ENCODE data around the gene AP1G2. TPM values are rescaled to one million over a fixed set of nuclear protein-coding genes. Genes with fewer than 3 reads are reported as not detected.

The AP1G2 gene
- total and polyA plus RNA-seq, 2 of the 13 experiments (the other 11 are each of a cell fraction or from before 2014, with no cell fraction given) = 96.9 to 611 TPM

DNA sequence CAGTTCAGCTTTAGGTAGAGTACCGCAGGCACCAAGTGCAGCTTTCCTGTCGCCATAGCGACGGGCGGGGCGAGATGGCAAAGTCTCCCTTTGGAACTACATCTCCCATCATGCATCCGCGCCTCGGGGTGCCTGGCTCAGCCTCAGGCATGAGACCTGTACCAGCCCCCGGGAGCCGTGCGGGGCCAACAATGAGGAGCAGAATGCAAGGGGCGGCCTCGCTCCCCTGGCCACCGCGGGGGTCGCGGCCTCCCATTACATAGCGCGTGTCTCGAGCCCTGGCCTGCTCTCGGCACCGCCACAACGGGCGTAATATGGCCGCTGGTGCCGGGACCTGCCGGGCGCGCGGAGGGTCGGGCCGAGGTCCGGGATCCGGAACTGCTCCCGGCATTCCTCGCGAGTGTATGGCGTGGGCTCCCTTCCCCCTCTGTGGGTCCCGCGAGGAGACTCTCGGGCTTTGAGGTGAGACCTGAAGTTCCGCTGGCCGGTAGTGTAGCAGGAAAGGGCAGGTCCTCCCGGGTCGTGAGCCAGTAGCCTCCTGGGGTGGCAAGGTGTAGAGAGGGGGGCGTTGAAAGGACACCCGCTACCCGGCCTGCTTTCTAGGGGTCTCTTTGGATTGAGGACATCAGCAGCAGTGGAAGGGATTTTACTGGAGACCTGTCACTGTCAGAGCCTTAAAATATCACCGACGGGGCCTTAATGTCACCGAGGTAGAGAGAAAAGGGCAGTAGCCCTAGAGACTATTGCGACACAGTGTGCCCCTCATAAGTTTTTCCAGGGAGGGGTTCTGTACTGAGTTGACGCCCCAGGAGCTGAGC lies 11.5 kb downstream of the AP1G2 start, which contains the start of gene THTPA (continued):
- TF ChIP-seq KDM1A (CRISPR knock-in tag; IDR thresholded peaks at IDR 0.05) (peak; percentile 59), KMT2B (CRISPR knock-in tag; IDR thresholded peaks at IDR 0.05) (peak; percentile 98), ZNF230 (CRISPR knock-in tag; IDR thresholded peaks at IDR 0.05) (peak; percentile 99), SNRNP70 (IDR thresholded peaks at IDR 0.05; ENCODE audit: low read depth, low read length) (no peak), ZBTB20 (CRISPR knock-in tag; IDR thresholded peaks at IDR 0.05; ENCODE audit: borderline replicate concordance, low read depth) (peak; percentile 99), MXD4 (CRISPR knock-in tag; IDR thresholded peaks at IDR 0.05) (peak; percentile 99), ZBTB1 (CRISPR knock-in tag; IDR thresholded peaks at IDR 0.05; ENCODE audit: borderline replicate concordance) (peak; percentile 91; the same call in 1 of the 2 replicates), ZNF496 (CRISPR knock-in tag; IDR thresholded peaks at IDR 0.05; ENCODE audit: insufficient replicate concordance) (no peak)
- TF ChIP-seq, protein P1, sequence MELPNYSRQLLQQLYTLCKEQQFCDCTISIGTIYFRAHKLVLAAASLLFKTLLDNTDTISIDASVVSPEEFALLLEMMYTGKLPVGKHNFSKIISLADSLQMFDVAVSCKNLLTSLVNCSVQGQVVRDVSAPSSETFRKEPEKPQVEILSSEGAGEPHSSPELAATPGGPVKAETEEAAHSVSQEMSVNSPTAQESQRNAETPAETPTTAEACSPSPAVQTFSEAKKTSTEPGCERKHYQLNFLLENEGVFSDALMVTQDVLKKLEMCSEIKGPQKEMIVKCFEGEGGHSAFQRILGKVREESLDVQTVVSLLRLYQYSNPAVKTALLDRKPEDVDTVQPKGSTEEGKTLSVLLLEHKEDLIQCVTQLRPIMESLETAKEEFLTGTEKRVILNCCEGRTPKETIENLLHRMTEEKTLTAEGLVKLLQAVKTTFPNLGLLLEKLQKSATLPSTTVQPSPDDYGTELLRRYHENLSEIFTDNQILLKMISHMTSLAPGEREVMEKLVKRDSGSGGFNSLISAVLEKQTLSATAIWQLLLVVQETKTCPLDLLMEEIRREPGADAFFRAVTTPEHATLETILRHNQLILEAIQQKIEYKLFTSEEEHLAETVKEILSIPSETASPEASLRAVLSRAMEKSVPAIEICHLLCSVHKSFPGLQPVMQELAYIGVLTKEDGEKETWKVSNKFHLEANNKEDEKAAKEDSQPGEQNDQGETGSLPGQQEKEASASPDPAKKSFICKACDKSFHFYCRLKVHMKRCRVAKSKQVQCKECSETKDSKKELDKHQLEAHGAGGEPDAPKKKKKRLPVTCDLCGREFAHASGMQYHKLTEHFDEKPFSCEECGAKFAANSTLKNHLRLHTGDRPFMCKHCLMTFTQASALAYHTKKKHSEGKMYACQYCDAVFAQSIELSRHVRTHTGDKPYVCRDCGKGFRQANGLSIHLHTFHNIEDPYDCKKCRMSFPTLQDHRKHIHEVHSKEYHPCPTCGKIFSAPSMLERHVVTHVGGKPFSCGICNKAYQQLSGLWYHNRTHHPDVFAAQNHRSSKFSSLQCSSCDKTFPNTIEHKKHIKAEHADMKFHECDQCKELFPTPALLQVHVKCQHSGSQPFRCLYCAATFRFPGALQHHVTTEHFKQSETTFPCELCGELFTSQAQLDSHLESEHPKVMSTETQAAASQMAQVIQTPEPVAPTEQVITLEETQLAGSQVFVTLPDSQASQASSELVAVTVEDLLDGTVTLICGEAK (IDR thresholded peaks at IDR 0.05) = no peak
- TF ChIP-seq, protein P1 (CRISPR knock-in tag; IDR thresholded peaks at IDR 0.05) = peak; percentile 97
- TF ChIP-seq, protein P2, sequence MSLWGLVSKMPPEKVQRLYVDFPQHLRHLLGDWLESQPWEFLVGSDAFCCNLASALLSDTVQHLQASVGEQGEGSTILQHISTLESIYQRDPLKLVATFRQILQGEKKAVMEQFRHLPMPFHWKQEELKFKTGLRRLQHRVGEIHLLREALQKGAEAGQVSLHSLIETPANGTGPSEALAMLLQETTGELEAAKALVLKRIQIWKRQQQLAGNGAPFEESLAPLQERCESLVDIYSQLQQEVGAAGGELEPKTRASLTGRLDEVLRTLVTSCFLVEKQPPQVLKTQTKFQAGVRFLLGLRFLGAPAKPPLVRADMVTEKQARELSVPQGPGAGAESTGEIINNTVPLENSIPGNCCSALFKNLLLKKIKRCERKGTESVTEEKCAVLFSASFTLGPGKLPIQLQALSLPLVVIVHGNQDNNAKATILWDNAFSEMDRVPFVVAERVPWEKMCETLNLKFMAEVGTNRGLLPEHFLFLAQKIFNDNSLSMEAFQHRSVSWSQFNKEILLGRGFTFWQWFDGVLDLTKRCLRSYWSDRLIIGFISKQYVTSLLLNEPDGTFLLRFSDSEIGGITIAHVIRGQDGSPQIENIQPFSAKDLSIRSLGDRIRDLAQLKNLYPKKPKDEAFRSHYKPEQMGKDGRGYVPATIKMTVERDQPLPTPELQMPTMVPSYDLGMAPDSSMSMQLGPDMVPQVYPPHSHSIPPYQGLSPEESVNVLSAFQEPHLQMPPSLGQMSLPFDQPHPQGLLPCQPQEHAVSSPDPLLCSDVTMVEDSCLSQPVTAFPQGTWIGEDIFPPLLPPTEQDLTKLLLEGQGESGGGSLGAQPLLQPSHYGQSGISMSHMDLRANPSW (CRISPR knock-in tag; IDR thresholded peaks at IDR 0.05; ENCODE audit: borderline replicate concordance) = peak; percentile 90; the same call in 1 of the 2 replicates
- TF ChIP-seq, protein P3, sequence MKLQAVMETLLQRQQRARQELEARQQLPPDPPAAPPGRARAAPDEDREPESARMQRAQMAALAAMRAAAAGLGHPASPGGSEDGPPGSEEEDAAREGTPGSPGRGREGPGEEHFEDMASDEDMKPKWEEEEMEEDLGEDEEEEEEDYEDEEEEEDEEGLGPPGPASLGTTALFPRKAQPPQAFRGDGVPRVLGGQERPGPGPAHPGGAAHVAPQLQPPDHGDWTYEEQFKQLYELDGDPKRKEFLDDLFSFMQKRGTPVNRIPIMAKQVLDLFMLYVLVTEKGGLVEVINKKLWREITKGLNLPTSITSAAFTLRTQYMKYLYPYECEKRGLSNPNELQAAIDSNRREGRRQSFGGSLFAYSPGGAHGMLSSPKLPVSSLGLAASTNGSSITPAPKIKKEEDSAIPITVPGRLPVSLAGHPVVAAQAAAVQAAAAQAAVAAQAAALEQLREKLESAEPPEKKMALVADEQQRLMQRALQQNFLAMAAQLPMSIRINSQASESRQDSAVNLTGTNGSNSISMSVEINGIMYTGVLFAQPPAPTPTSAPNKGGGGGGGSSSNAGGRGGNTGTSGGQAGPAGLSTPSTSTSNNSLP (IDR thresholded peaks at IDR 0.05; ENCODE audit: low read depth, low read length) = no peak; the same call in 1 of the 2 replicates
- TF ChIP-seq, protein P4, sequence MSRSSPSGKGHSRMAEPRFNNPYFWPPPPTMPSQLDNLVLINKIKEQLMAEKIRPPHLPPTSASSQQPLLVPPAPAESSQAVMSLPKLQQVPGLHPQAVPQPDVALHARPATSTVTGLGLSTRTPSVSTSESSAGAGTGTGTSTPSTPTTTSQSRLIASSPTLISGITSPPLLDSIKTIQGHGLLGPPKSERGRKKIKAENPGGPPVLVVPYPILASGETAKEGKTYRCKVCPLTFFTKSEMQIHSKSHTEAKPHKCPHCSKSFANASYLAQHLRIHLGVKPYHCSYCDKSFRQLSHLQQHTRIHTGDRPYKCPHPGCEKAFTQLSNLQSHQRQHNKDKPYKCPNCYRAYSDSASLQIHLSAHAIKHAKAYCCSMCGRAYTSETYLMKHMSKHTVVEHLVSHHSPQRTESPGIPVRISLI (CRISPR knock-in tag; IDR thresholded peaks at IDR 0.05; ENCODE audit: borderline replicate concordance) = peak; percentile 75; the same call in 1 of the 2 replicates
